ENCODE results near the gene ST6GALNAC3. TPM values are rescaled to one million over a fixed set of nuclear protein-coding genes. Genes with fewer than 3 reads are reported as not detected.
A peak's percentile ranks its signal among the peaks of the same experiment; 100 is the strongest.

The ST6GALNAC3 gene
- 1 to 10 TPM; 2.5 to 5.7 TPM for total RNA-seq

GRCh38 chr1:76074321-76075187 lies at the start of gene ST6GALNAC3:
ST6GALNAC3 (plus strand) TSS chr1:76074746.
- TF ChIP-seq, protein P1, sequence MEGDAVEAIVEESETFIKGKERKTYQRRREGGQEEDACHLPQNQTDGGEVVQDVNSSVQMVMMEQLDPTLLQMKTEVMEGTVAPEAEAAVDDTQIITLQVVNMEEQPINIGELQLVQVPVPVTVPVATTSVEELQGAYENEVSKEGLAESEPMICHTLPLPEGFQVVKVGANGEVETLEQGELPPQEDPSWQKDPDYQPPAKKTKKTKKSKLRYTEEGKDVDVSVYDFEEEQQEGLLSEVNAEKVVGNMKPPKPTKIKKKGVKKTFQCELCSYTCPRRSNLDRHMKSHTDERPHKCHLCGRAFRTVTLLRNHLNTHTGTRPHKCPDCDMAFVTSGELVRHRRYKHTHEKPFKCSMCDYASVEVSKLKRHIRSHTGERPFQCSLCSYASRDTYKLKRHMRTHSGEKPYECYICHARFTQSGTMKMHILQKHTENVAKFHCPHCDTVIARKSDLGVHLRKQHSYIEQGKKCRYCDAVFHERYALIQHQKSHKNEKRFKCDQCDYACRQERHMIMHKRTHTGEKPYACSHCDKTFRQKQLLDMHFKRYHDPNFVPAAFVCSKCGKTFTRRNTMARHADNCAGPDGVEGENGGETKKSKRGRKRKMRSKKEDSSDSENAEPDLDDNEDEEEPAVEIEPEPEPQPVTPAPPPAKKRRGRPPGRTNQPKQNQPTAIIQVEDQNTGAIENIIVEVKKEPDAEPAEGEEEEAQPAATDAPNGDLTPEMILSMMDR (IDR thresholded peaks at IDR 0.05) = no peak
- Histone ChIP-seq H3K36me3 (no peaks in the 10 kb centered on the region), H3K27ac (peak within 1 kb of the TSS; percentile 4), H3K9ac (ENCODE audit: low read depth in 2 of 2, low read length in 2 of 2) (peak within 1 kb of the TSS in 1 of 2 donors; percentile 76), H3K4me1 (peaks cover 3% of the 10 kb centered on the region), H3K9me3 (no peaks in the 10 kb centered on the region), H3K4me3 (peak within 1 kb of the TSS; percentile 75), H3K27me3 (no peaks in the 10 kb centered on the region)
- intact Hi-C loops (cut with DNase I) = no loop called here
- peak; percentile 81 for DNase-seq

DNA sequence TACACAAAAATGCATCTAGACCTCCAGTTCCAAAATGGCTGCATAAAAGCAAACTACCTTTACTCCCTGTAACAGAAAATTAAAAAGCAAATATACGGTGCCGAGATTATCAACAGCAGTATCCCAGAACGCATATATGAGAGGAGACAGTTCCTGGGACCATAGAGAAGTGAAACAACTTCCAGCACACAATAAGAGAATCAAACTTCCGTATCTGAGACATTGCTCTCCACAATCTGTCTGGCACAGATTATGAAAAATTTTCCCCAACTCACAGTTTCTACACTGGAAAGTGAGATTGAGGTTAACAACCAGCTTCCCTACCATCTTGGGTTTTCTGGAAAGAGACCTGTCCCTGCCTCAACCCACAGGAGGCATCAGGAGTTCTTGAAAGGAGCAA lies 47.2 kb upstream of the ST6GALNAC3 start:
- Histone ChIP-seq H3K27ac (no peak overlapping the region), H3K27me3 (no peaks in the 10 kb centered on the region), H3K4me3 (no peak overlapping the region), H3K9ac (ENCODE audit: low read depth in 2 of 2, low read length in 2 of 2) (no peak overlapping the region), H3K9me3 (no peaks in the 10 kb centered on the region), H3K4me1 (no peaks in the 10 kb centered on the region), H3K36me3 (no peaks in the 10 kb centered on the region)
- TF ChIP-seq, protein P1 (IDR thresholded peaks at IDR 0.05) = no peak
- intact Hi-C loops (cut with DNase I) = loop anchor here (10.0 kb wide), 1 partner anchor 117 kb away; no protein-coding TSS in a partner anchor
- no peak for DNase-seq

DNA sequence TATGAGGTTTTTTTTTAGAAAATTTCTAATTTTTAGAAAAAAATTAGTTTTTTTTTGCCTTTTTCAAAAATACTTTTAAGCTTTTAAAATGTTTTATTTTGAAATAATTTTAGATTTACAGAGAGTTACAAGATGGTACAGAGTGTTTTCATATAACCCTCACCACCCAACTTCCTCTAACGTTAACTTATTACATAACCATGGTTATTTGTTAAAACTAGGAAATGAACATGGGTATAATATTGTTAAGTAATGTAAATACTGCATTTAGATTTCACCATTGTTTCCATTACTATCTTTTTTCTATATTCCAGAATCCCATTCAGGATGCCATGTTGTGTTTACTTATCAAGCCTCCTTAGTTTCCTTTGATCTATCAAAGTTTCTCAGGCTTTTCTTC lies 45.2 kb upstream of the ST6GALNAC3 start:
- H3K27ac ChIP-seq = no peak overlapping the region
- TF ChIP-seq, protein P1 (IDR thresholded peaks at IDR 0.05) = no peak
- H3K4me1 ChIP-seq = no peaks in the 10 kb centered on the region
- H3K4me3 ChIP-seq = no peak overlapping the region
- H3K9ac ChIP-seq (ENCODE audit: low read depth in 2 of 2, low read length in 2 of 2) = no peak overlapping the region
- intact Hi-C loops (cut with DNase I) = loop anchor here (10.0 kb wide), 1 partner anchor 115 kb away; no protein-coding TSS in a partner anchor
- H3K9me3 ChIP-seq = no peaks in the 10 kb centered on the region
- H3K27me3 ChIP-seq = no peaks in the 10 kb centered on the region
- no peaks in the 10 kb centered on the region for H3K36me3 ChIP-seq
- no peak for DNase-seq

GRCh38 chr1:76031496-76031895 lies 43.0 kb upstream of the ST6GALNAC3 start:
- Histone ChIP-seq H3K4me1 (no peaks in the 10 kb centered on the region), H3K27me3 (no peaks in the 10 kb centered on the region), H3K36me3 (no peaks in the 10 kb centered on the region), H3K9ac (ENCODE audit: low read depth in 2 of 2, low read length in 2 of 2) (no peak overlapping the region), H3K4me3 (no peak overlapping the region), H3K9me3 (no peaks in the 10 kb centered on the region), H3K27ac (no peak overlapping the region)
- no peak for DNase-seq
- intact Hi-C loops (cut with DNase I) = no loop called here
- TF ChIP-seq, protein P1 (IDR thresholded peaks at IDR 0.05) = no peak

- no peaks in the 10 kb centered on the region for H3K4me1 ChIP-seq
- DNase-seq = no peak
- H3K27me3 ChIP-seq = no peaks in the 10 kb centered on the region
- intact Hi-C loops (cut with DNase I) = no loop called here
- H3K9ac ChIP-seq (ENCODE audit: low read depth in 2 of 2, low read length in 2 of 2) = no peak overlapping the region
- no peaks in the 10 kb centered on the region for H3K9me3 ChIP-seq
- H3K4me3 ChIP-seq = no peak overlapping the region
- H3K36me3 ChIP-seq = no peaks in the 10 kb centered on the region
- no peak overlapping the region for H3K27ac ChIP-seq
- TF ChIP-seq, protein P1 (IDR thresholded peaks at IDR 0.05) = no peak
These were observed 40.6 kb upstream of the ST6GALNAC3 start for GRCh38 chr1:76033800-76034475.

Data from colonic mucosa (tissue), 4 donors.